Adrenal gland (tissue), 19 donors: Measurements from ENCODE around the gene ELOVL7. TPM values are rescaled to one million over a fixed set of nuclear protein-coding genes. Genes with fewer than 3 reads are reported as not detected.
A peak's percentile ranks its signal among the peaks of the same experiment; 100 is the strongest.

Experiments
- DNase-seq, 7 donors: peaks; one replicate each; pipeline ENCODE4 v3.0.0-alpha.2; 2019 to 2020
- H3K27ac ChIP-seq, 5 donors: fragments of 200-600 bp; sonication (generic) in 4 of 5; 1 replicate in 3 of 5; 2 replicates in 2 of 5; pipeline versions ENCODE4 v1.5.1 to v1.8.0; 2016 to 2020; ENCODE audit warnings: mild to moderate bottlenecking in 1 of 5
- H3K27me3 ChIP-seq: fragments of 200-600 bp; 2 replicates; pipeline ENCODE4 v1.8.0; 2021
- H3K36me3 ChIP-seq, 2 donors: fragments of 200-600 bp; replicated peaks in 1 of 2; 1 replicate in 1 of 2; 2 replicates in 1 of 2; pipeline versions ENCODE4 v1.5.1 to v1.8.0; 2018 to 2022
- H3K4me1 ChIP-seq, 2 donors: fragments of 200-600 bp; replicated peaks in 1 of 2; 1 replicate in 1 of 2; 2 replicates in 1 of 2; pipeline versions ENCODE4 v1.5.1 to v1.8.0; 2018 to 2021
- H3K4me3 ChIP-seq, 4 donors: fragments of 200-600 bp; sonication (generic) in 3 of 4; one replicate each; pipeline ENCODE4 v1.5.1; 2016 to 2018
- H3K9me3 ChIP-seq, 3 donors: fragments of 200-600 bp; sonication (generic) in 1 of 3; replicated peaks in 1 of 3; 1 replicate in 2 of 3; 2 replicates in 1 of 3; pipeline versions ENCODE4 v1.5.1 to v1.8.0; 2016 to 2021
- POLR2A ChIP-seq, 2 donors: fragments of 450-650 bp; IDR thresholded peaks; one replicate each; pipeline ENCODE4 v1.6.1; 2017; ENCODE audit warnings: antibody characterized with exemption in 2 of 2, mild to moderate bottlenecking in 2 of 2, moderate library complexity in 1 of 2
- WGBS, 4 donors: extraction: QIAGEN DNeasy Blood & Tissue Kit in 2 of 4; methylation state at CpG; one replicate each; pipeline versions ENCODE4 v1.1.5 to v1.1.7; 2013 to 2017; 5-methylcytosine and 5-hydroxymethylcytosine counted together
- intact Hi-C, 2 donors: fragments of 100-400 bp; cut with DNase I; formaldehyde crosslinking; loops; one replicate each; pipeline versions ENCODE4 v1.14.1 to v1.15.0; 2022 to 2023
- long read RNA-seq, 10 donors: library from polyadenylated mRNA in 3 of 10; unstranded in 2 of 10; stranded (forward) in 1 of 10; transcript quantifications; one replicate each; pipeline ENCODE4 v2.0.0 and lab custom pipeline, GENCODE V29; 2021 to 2026
- polyA plus RNA-seq, 3 donors: library from polyadenylated mRNA; stranded (reverse); fragments of 200-250 nt in 2 of 3; fragments of 350-450 nt in 1 of 3; fragmentation: Illumina TruSeq in 1 of 3; extraction: RNeasy Lipid Tissue Mini Kit (QIAGEN cat#74804) in 1 of 3; gene quantifications; one replicate each; pipeline ENCODE4 v1.2.3, GENCODE V29; 2013 to 2014
- total RNA-seq, 9 donors: library from RNA; depleted of rRNA in 4 of 9; stranded (reverse); fragments of >200 nt in 4 of 9; fragments of 120-200 nt in 1 of 9; fragmentation: NEBNext Ultra II Directional in 1 of 9; extraction: Animal tissue kit (Norgen Biotek cat#: 25700) in 1 of 9; gene quantifications; one replicate each; pipeline versions ENCODE4 v1.1.0 to v1.2.4, GENCODE V29; 2013 to 2023
- TF ChIP-seq, protein P1 (sequence below), 6 experiments: fragments of 450-650 bp in 4 of 6; fragments of 200-600 bp in 2 of 6; sonication (generic) in 1 of 6; IDR thresholded peaks; 1 replicate in 5 of 6; 2 replicates in 1 of 6; pipeline versions ENCODE4 v1.5.1 to v1.8.0; 2016 to 2021; ENCODE audit warnings: antibody characterized with exemption in 6 of 6, mild to moderate bottlenecking in 2 of 6, moderate library complexity in 1 of 6
- donor health status: healthy with polysubstance abuse.
- donor health status: Bipolar disorder and iron deficiency.
- donor health status: DM: yes; HTN: yes; CAD: no.
- donor health status: DM: no; HTN: no; CAD: no.
- donor health status: DM: no; HTN: no; CAD: no.
- donor health status: DM: yes; HTN: yes; CAD: no.

Gene ELOVL7
- total RNA-seq (1 to 10 TPM; 1.1 to 5.1 (median 4.3) TPM), polyA plus RNA-seq (1 to 10 TPM in 2 of 3 donors, under 1 TPM in 1; 0.88 to 3.1 (median 2.2) TPM)
- long read RNA-seq, donor 1: 0 reads
- long read RNA-seq, donor 2: 0 reads
- long read RNA-seq, donor 3: 0 reads
- long read RNA-seq, donor 4, partial matches to known transcripts: 0 of 1 reads
- long read RNA-seq, donor 4, other reads (novel, unspliced or antisense): 0 of 1 reads
- long read RNA-seq, donor 5, partial matches to known transcripts: 0 of 5 reads
- long read RNA-seq, donor 5, other reads (novel, unspliced or antisense): 1 of 5 reads
- long read RNA-seq, donor 6, partial matches to known transcripts: 0 of 1 reads
- long read RNA-seq, donor 6, other reads (novel, unspliced or antisense): 1 of 1 reads
- long read RNA-seq, donor 7: 0 reads
- long read RNA-seq, donor 8: 0 reads
- long read RNA-seq, donor 9, partial matches to known transcripts: 0 of 1 reads
- long read RNA-seq, donor 9, other reads (novel, unspliced or antisense): 0 of 1 reads
- long read RNA-seq, donor 10: 0 reads

DNA sequence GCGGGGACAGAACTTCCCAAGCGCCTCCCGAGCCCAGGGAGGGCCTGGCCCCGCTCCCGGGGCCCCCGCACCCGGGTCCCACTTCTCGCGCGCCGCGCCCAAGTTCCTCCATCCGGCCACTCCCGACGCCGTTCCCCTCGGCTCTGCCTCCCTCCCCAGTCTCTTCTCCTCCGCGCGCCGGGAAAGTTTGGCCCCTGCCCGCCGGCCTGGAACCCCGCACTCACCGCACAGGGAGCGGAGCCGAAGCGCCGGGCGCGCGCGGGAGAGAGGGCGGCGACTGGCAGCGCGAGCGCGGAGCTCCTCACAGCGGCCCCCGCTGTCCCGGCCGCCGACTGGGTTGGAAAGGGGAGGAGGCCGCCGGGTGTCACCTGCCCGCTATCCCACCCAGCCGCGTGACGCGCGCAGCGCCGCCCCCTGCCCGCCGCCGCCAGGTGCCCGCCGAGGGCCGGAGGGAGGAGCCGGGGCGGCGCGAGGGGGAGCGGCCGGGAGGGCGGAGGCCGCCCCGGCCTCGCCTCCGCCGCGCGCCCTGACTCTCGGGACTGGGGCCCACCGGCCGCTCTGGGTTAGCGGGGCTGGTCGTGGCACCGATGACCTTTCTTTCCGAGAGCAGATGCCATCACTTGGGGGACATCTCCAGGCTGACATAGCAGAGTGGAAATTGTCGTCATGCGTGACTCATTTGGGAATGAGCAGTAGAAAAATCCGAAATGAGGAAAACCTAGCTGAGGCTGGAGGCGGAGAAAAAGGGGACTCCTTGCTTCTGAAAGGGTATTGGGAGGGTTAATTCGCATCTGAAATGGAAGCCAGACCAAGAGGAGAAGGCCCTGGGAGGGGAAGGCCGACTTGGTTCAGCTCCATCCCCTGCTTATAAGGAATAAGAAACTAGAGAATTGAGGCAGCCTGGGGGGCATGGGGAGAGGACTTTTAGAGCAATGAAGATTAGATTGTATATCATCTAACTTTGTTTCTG is at the start of gene ELOVL7:
Gene ELOVL7 (minus strand): TSS at position 334 of the 970 bp plus-strand sequence. CDS start 56,872 bp downstream, outside the sequence.
- peak within 1 kb of the TSS in 3 of 4 donors; percentile 33 to 80 (median 51) for H3K4me3 ChIP-seq
- WGBS, 4 donors: 1 to 2% (median 2%) methylated on average over 10 to 87 of the region's 87 CpGs
- H3K27ac ChIP-seq: peak within 1 kb of the TSS in 1 of 5 donors; percentile 40
- H3K4me1 ChIP-seq: peaks cover 3 to 13% of the 10 kb centered on the region in 2 donors
- peak; percentile 50 to 79 (median 60) for DNase-seq
- H3K9me3 ChIP-seq: no peaks in the 10 kb centered on the region
- no peaks in the 10 kb centered on the region for H3K36me3 ChIP-seq
- intact Hi-C loops: no loop called here
- TF ChIP-seq POLR2A (IDR thresholded peaks at IDR 0.05): peak in 1 of 2 donors; percentile 57
- TF ChIP-seq, protein P1, sequence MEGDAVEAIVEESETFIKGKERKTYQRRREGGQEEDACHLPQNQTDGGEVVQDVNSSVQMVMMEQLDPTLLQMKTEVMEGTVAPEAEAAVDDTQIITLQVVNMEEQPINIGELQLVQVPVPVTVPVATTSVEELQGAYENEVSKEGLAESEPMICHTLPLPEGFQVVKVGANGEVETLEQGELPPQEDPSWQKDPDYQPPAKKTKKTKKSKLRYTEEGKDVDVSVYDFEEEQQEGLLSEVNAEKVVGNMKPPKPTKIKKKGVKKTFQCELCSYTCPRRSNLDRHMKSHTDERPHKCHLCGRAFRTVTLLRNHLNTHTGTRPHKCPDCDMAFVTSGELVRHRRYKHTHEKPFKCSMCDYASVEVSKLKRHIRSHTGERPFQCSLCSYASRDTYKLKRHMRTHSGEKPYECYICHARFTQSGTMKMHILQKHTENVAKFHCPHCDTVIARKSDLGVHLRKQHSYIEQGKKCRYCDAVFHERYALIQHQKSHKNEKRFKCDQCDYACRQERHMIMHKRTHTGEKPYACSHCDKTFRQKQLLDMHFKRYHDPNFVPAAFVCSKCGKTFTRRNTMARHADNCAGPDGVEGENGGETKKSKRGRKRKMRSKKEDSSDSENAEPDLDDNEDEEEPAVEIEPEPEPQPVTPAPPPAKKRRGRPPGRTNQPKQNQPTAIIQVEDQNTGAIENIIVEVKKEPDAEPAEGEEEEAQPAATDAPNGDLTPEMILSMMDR (IDR thresholded peaks at IDR 0.05): peak in 1 of 6 experiments; percentile 23
- peaks cover 3% of the 10 kb centered on the region for H3K27me3 ChIP-seq

DNA sequence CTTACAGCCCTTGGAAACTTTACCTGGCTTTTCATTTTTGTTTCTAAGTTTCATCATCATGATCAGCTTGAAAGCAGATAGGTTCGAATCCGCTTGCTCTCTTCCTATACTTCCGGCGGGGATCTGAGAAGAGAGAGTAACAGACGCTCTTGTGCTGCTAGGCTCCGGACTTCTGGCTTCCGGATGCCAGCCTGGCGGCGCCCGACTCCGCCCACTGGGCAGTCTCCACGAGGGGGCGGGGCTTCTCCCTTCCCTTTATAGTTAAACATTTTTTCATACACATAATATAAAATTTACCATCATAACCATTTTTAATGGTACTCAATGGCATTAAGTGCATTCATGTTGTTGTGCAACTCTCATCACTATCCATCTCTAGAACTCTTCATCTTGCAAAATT is 49.5 kb upstream of the ELOVL7 start:
- intact Hi-C loops: no loop called here
- Histone ChIP-seq H3K4me1 (no peaks in the 10 kb centered on the region), H3K36me3 (peaks cover 0 to 3% of the 10 kb centered on the region in 2 donors)

DNA sequence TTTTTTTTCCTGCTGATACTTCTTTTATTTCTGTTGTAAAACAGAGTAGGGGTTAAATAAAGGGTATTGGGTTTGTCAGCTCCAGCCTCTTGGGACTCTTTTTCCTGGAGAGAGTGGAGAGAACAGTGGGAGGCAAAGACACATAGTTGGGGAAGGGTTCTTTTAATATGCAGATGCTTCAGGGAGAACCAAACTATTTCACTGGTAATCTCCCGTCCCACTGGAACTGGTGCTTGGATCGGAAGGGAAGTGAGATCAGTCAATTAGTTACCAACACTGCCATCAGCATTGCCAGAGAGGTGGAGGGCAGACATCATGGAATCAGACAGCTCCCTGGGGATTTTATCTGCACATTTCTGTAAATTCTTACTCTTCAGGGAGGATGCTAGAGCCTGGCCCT is 47.6 kb upstream of the ELOVL7 start:
- Histone ChIP-seq H3K27ac (no peak overlapping the region), H3K27me3 (no peaks in the 10 kb centered on the region), H3K9me3 (no peaks in the 10 kb centered on the region), H3K36me3 (no peaks in the 10 kb centered on the region), H3K4me1 (no peaks in the 10 kb centered on the region), H3K4me3 (no peak overlapping the region)
- intact Hi-C loops: no loop called here
- 89 to 96% (median 92%) methylated on average over 2 of the region's 2 CpGs for whole genome bisulfite sequencing, 4 donors
- no peak for DNase-seq
- TF ChIP-seq POLR2A (IDR thresholded peaks at IDR 0.05): no peak
- TF ChIP-seq, protein P1 (IDR thresholded peaks at IDR 0.05): no peak

More for the DNA sequence above, 49.5 kb upstream of the ELOVL7 start:
- Histone ChIP-seq H3K9me3 (no peaks in the 10 kb centered on the region), H3K27ac (no peak overlapping the region), H3K27me3 (no peaks in the 10 kb centered on the region), H3K4me3 (no peak overlapping the region)
- WGBS, 4 donors: 94 to 96% (median 96%) methylated on average over 13 of the region's 13 CpGs
- DNase-seq: no peak
- TF ChIP-seq POLR2A (IDR thresholded peaks at IDR 0.05): no peak
- TF ChIP-seq, protein P1 (IDR thresholded peaks at IDR 0.05): no peak
